Central memory CD4-positive, alpha-beta T cell (primary cell): ENCODE results near the gene DIAPH1.
A peak's percentile ranks its signal among the peaks of the same experiment; 100 is the strongest.

Experiments used
- DNase-seq: peaks from one replicate; pipeline ENCODE4 v3.0.0; 2022

DIAPH1 gene

DNA sequence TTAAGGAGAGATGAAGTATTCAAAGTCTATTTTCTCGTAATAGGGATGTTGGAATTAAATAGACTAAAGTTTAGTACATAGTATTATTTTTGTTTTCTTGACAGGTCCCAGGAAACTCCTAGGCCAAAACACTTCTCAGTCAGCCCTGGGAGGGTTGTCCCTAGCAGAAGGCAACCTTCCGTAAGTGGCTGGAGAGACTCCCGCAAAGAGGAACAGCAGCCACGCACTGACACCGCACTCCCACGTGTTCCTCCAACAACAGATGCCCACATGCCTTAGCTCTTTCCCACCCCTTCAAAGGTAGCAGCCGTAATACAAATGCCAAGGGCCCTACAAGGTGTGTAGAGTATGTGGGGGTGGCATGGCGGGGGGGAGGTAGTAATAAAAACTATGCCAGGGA is 101.5 kb downstream of the DIAPH1 start:
- DNase-seq, result no peak

GRCh38 chr5:141516672-141517025 is 102.2 kb downstream of the DIAPH1 start:
- DNase-seq, result no peak

- no peak for DNase-seq
These were observed 102.7 kb downstream of the DIAPH1 start for GRCh38 chr5:141515946-141516671.

GRCh38 chr5:141515141-141515540 is 103.7 kb downstream of the DIAPH1 start:
- DNase-seq, result no peak

- DNase-seq, result no peak
These were observed 104.3 kb downstream of the DIAPH1 start for GRCh38 chr5:141514330-141515133.

DNA sequence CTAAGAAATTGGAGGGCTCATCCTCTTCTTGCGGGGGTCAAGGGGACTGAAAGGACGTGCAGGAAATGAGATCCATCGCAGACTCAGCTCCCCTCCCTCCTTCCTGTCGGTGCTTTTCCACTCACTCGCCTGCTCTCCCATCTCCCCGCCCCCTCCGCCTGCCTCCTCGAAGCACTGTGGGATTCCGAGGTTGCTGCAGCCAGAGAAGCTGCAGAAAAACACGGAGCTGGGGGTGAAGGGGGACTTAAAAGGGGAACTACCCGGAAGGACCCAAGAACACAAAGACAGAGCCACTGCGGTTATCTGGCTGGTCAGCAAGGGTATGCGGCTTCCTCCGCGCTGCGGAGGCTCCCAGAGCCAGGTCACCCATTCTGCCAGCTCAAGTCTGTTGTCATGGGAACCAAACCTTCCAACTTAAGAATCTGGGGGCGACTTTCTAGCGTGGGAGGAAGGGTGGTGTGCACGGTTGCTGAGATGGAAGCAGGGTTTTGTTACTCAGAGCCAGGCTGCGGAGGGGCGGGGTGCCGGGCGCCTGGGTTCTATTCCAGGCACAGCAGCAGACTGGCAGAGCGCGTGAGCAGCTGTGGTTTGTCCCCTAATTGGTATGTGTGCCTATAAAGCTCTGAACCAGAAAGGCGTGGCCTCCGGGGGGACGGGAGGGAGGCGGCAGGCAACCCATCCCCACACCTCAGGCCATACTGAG is 105.0 kb downstream of the DIAPH1 start:
- no peak for DNase-seq

- DNase-seq, result no peak
These were observed 105.7 kb downstream of the DIAPH1 start for GRCh38 chr5:141512911-141513626.

DNA sequence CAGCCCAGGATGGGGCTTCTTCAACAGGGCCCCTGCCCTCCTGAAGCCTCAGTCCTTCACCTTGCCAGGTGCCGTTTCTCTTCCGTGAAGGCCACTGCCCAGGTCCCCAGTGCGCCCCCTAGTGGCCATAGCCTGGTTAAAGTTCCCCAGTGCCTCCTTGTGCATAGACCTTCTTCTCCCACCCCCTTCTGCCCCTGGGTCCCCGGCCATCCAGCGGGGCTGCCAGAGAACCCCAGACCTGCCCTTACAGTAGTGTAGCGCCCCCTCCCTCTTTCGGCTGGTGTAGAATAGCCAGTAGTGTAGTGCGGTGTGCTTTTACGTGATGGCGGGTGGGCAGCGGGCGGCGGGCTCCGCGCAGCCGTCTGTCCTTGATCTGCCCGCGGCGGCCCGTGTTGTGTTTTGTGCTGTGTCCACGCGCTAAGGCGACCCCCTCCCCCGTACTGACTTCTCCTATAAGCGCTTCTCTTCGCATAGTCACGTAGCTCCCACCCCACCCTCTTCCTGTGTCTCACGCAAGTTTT is 106.3 kb downstream of the DIAPH1 start:
- peak; percentile 71 for DNase-seq

GRCh38 chr5:141511771-141512325 is 107.0 kb downstream of the DIAPH1 start:
- no peak for DNase-seq

GRCh38 chr5:141510850-141511601 is 107.8 kb downstream of the DIAPH1 start:
- DNase-seq, result no peak

DNA sequence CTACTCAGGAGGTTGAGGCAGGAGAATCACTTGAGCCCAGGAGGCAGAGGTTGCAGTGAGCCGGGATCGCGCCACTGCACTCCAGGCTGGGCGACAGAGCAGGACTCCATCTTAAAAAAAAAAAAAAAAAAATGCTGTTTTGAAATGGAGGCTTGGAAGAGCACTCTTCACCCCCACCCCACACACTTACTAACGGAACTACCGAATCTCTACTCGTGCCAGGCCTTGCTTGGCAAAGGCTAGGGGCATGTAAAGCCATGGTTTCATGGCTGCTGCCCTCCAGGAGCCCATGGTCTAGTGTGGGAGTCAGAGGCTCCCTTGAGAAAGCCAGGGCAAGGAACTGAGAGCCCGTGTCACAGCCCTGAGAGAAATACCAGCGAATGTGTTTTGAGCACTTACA is 108.6 kb downstream of the DIAPH1 start:
- no peak for DNase-seq

GRCh38 chr5:141508798-141509611 is 109.8 kb downstream of the DIAPH1 start:
- DNase-seq, result no peak

GRCh38 chr5:141508440-141508797 is 110.4 kb downstream of the DIAPH1 start:
- DNase-seq, result no peak

GRCh38 chr5:141507387-141508091 is 111.3 kb downstream of the DIAPH1 start:
- DNase-seq, result no peak

DNA sequence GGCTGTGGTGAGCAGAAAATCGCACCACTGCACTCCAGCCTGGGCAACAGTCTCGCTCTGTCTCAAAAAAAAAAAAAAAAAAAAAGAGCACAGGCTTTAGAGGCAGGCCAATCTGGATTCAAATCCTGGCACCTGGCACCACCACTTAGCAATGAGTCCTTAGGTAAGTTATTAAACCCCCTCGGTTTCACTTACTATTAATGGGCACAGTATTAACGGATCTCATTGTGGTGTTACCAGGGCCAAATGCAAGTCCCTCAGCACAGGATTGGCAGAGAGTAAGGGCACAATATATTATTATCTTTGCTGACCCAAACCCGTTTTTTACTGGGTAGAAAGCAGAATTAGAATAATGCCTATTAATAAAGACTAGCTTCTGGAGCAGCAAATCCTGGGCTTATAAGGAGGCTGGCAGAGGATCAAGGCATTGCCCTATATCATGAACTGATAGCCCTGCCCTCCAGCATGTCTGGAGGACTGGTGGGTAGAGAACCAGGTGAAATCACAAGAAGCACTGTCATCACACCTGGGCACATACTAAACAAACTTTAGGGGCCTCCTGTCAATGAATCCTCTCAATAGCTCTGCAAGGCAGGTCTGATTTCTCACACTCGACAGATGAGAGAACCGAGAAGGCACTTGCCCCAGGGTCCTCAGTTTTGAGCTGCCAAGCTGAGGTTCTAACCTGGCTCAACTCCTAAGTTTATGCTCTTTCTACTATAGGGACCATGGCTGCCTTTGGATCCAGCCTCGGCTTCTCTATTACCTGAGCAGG is 112.2 kb downstream of the DIAPH1 start:
- DNase-seq, result no peak

GRCh38 chr5:141504216-141504615 is 114.6 kb downstream of the DIAPH1 start:
- DNase-seq, result no peak

GRCh38 chr5:141503681-141504080 is 115.1 kb downstream of the DIAPH1 start:
- no peak for DNase-seq

GRCh38 chr5:141501761-141502160 is 117.0 kb downstream of the DIAPH1 start:
- no peak for DNase-seq

DNA sequence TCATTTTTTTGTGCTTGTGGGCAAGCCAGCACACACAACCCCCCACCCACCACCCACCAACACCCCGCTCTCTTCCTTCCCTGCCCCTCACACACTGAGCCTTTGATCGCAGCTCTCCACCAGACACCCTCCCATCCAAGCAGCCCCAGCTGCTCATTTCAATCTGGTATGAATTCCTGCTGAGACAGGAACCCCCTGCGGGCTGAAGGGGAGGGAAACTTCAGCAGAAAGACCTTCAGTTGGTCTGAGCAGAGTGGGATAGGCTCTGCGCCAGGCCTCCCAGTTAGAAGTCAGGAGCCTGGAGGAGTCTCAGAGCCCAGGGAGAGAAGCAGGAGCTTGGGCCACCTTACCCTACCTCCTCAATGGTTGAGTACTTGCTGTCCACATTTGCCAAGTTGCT is 122.8 kb downstream of the DIAPH1 start:
- DNase-seq, result no peak

- no peak for DNase-seq
These were observed 123.4 kb downstream of the DIAPH1 start for GRCh38 chr5:141495453-141495811.
